Left cardiac atrium (tissue), 4 donors: ENCODE results near the gene SRM. TPM values are rescaled to one million over a fixed set of nuclear protein-coding genes. Genes with fewer than 3 reads are reported as not detected.
A peak's percentile ranks its signal among the peaks of the same experiment; 100 is the strongest.
"Not testable (repeated sequence)": the region's sequence is repeated elsewhere in the genome, so short reads cannot be mapped to it uniquely, and the experiment has no call there.

Source experiments
- ATAC-seq, 2 donors: fragments of 200-7000 bp; cut with Tn5 transposase; one replicate each; pipeline ENCODE4 v1.9.1; 2020; ENCODE audit warnings: mild to moderate bottlenecking in 2 of 2, moderate library complexity in 2 of 2
- DNase-seq: peaks from one replicate; pipeline ENCODE4 v3.0.0-alpha.2; 2020
- intact Hi-C, 2 donors: fragments of 100-400 bp; cut with DNase I; formaldehyde crosslinking; loops; one replicate each; pipeline versions ENCODE4 v1.14.1 to v1.15.1; 2022 to 2023
- total RNA-seq, 2 donors: library from RNA; stranded (reverse); fragmentation: NEBNext Ultra II Directional; extraction: Animal tissue kit (Norgen Biotek cat#: 25700); gene quantifications; one replicate each; pipeline ENCODE4 v1.2.1, GENCODE V29; 2021
- donor health status: DM: no; HTN: yes; CAD: no.
- donor health status: DM: no; HTN: yes; CAD: no; lungs with severe emphysema.
- donor health status: DM: yes; HTN: yes; CAD: no.
- donor health status: Dilated cardiomyopathy.

Gene SRM
- total RNA-seq, 2 donors from 2014 or later: 56.0 to 82.0 TPM

DNA sequence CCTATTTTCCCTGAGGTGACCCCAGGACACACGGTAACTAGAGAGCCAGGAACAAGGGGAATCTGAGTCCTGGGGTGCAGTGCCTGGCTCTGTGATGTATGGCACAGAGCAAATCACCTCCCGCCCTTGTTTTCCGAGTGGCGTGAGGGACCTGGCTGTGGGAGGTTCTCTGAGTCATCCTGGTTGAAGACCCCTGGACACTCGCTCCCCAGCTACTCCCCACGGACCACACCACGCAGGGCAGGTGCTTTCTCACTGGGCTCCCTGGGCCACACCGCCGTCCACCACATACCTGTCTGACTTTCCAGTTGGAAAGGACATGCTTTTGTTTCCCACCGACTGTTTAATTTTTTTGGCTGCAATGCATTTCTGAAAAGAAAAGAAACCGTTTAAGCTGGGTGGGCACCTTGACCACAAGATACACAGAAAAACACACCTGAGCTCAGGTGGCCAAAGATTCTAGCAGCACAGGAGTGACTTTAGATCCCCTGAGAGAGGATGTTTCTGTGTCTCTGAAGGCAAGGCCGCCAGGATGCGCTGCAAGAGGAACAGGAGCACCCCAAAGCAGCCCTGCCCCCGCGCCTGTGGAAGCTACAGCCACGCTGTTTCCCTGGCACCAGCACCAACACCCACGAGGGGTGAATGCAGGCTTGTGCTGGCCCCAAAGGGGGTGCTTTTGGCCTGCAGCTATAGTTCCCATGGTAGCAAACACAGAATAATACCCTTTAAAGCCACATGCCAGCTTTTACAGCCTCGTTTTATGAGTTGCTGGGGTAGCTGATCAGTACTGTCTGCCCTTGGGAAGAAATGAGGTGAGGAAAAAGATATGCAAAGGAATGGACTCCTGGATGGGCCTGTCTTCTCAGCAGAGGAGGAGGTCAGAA lies 8.1 kb upstream of the SRM start:
- no peak for DNase-seq
- ATAC-seq: no peak
- intact Hi-C loops: no loop called here

DNA sequence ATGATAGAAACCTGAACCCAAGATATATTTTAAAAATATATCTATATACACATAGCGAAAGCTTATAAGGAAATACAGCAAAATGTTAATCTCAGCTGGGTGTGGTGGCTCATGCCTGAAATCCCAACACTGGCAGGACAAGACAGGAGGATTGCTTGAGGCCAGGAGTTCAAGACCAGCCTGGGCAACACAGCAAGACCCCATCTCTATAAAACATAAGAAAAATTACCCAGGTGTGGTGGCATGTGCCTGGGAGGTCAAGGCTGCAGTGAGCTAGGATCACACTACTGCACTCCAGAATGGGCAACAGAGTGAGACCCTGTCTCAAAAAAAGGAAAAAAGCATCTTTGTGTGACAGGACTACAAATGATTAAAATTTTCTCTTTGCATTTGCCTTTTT lies 6.0 kb upstream of the SRM start:
- no peak for ATAC-seq
- no peak for DNase-seq
- intact Hi-C loops: no loop called here

DNA sequence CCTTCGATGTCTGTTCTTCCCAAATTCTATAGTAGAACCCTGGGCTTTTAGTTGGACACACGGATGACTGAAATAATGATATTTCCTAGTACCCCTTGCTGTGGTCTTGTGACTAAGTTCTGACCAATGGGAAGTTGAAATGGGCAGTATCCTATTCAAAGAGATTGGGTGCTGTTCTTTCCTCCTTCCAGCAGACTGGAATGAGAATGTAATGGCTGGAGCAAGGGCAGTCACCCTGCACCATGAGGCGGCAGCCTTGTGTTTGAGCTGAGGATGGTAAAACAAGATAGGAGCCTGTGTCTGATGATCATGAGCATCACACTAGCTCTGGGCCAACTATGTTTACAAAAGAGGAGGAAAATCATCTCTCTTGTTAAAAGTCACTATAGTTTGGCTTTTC lies 5.1 kb upstream of the SRM start:
- ATAC-seq: no peak

DNA sequence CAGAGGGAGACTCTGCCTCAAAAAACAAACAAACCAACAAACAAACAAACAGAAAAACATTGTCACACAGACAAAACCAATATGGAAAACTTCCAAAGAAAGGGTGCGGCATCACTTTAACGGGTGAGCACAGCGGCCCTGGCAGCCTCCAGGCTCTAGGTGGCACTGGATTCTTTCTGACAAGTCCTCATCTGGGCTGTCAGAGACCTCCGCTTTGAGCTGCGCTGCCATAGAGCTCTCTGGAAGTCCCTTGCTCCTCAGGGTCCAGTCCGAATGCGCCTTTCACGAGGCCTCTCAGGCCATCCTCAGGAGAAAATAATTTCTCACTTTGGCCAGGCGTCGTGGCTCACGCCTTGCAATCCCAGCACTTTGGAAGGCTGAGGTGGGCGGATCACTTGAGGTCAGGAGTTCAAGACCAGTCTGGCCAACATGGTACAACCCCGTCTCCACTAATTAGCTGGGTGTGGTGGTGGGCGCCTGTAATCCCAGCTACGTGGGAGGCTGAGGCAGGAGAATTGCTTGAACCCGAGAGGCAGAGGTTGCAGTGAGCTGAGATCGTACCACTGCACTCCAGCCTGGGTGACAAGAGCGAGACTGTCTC lies 4.2 kb upstream of the SRM start:
- ATAC-seq, DNase-seq, intact Hi-C loops: not testable (repeated sequence)

More for the DNA sequence above, 5.1 kb upstream of the SRM start:
- no peak for DNase-seq
- intact Hi-C loops: no loop called here

DNA sequence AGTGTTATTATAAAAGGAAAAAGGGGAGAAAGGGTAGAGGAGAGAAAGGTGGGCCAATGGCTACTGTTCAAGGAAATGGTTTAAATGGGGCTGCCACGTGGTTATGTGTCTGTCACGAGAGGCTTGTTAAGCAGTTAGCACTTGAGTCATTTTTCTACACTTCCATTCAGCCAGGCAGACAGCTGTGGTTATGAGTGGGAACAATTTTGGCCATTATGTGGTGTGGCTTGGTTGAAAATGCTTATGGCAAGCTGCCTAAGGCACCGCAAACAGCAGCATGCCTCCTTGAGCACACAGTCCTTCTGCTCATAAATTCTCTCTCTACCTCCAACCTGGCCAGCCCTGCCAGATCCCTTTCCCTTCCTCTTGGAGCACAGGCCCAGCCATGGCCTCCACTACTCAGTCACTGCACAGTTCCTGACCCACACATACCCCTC lies 3.2 kb upstream of the SRM start:
- intact Hi-C loops: no loop called here
- DNase-seq (no peak), ATAC-seq (no peak)

DNA sequence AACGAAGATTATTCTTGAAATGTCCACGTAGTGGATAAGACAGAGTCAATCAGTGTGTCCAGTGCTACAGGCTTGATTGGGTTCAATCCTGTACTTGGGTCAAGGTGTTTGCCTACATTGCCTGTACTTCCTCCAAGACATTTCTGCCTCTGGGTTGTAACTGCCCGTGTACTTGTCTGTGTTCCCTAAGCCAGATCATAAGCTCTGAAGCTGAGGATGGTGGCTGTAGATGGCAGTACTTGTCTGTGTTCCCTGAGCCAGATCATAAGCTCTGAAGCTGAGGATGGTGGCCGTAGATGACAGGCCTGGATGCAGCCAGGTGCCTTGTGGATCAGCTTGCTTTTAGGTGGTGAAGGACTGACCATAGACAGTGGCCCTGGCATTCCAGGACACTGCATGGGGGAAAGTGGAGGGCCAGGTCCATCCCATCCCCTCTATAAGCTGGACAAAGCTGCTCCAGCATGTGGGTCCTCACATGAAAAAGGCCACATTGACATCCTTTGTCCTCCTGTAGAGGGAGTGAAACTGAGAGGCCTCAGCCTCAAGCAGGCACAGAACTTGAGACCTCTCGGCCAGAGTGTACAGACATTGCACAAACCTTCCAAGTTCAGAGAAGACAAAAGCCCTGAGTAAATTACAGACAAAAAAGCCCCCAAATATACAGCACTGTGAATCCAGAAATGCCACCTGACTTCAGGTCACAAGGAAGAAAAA lies 2.0 kb upstream of the SRM start:
- ATAC-seq: no peak
- intact Hi-C loops: no loop called here
- DNase-seq: no peak

DNA sequence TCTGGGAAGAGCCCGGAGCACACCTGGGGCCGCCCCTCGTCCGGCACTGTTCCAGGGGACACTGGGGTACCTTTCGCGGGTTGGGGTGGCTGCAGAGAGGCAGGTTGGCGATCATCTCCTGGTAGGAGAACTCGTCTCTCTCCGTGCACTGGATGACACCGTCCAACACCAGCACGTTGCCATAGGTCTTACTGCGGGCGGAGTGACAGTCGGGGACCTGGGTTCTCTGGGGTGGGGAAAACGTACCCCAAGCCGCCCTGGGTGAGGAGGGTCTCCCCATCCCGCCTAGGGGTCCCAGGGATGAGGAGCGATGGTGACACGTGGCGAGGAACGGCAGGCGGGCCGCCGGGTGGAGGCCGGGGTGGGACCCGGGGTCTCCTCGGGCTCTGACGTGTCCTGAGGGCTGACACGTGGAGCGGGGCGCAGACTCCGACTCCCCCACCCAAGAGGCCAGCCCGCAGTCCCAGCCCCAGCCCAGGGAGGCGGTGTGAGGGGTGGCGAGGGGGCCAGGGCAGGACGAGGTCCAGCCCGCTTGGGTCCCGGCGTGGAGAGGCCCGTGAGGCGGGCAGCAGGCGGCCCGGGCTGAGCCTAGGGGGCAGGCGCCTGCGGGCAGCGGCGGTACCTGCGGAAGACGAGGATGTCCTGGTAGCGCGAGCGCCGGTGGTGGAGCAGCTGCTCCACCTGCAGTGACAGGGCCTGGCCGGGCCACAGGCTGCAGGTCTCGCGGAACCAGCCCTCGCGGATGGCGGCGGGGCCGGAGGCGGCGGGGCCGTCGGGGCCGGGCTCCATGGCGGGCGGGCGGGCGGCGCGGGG lies 457 bp downstream of the SRM start:
- intact Hi-C loops: no loop called here
- peak in 1 of 2 donors; percentile 2 for ATAC-seq
- DNase-seq: no peak

DNA sequence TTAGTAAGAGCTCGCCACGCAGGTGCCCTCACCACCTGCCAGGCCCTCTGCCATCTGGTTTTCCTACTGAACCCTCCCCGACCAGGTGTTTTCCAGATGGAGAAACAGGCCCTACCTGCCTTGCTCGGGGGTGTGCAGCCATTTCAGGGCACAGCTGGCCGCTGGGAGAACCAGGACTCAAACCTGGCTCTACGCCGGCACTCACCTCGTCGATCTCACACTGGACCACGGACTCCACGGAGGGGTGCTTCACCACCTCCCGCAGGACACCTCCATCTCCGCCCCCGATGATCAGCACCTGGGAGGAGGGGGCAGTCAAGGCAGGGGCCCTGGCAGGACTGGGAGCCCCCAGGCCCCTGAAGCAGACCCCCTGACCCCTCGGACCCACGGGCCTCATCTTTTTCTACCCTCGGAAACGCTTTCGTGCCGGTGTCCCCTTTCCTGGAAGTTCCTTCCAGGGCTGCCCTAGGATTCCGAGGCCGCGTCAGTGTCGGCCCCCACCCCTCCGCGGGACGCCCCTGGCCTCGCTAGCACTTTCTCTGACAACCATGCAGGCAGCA lies 1.1 kb downstream of the SRM start:
- DNase-seq (no peak), ATAC-seq (no peak)
- intact Hi-C loops: no loop called here

DNA sequence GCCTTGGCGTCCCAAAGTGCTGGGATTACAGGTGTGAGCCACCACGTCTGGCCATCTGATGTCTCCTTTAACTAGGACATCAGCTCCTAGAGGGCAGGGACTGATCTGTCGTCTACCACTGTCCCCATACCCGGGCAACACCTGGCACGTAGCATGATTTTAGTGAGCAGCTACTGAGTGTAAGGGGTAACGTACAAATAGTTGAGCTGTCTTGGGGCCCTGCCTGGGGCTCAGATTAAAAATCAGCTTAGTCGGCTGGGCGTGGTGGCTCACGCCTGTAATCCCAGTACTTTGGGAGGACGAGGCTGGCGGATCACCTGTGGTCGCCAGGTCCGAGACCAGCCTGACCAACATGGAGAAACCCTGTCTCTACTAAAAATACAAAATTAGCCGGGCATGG lies 1.8 kb downstream of the SRM start:
- intact Hi-C loops: no loop called here
- no peak for ATAC-seq
- DNase-seq: no peak

DNA sequence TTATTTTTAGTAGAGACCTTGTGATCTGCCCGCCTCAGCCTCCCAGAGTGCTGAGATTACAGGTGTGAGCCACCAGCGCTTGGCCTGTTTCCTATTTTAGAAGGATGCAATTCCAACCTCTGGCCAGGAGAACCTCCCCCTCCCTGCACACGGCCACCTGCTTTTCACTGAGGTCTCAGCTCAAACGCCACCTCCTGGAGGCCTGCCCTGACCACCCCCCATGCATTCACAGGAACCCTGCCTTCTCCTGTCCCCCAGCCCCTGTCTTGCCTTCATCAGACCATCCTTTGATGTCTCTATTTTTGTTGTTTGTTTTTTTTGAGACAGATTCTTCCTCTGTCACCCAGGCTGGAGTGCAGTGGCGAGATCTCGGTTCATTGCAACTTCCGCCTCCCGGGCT lies 2.3 kb downstream of the SRM start:
- DNase-seq (no peak), ATAC-seq (no peak)
- intact Hi-C loops: no loop called here

DNA sequence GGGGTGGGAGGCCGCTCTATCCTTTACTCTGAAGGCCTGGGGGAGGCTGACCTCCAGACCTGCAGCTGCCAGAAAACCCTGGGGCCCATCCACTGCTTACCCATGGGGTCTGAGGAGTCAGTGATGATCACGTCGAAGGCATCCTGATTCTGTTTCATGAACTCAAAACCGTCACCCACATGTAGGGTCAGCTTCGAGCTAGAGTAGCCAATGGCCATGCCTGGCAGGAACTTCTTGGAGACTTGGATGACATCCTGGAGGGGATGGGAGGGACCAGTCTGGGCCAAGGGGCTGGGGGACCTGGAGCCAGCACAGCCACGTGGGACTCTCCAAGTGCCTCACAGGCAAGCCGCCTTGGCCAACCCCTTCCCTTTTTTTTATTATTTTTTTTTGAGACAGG lies 3.3 kb downstream of the SRM start:
- no peak for ATAC-seq
- no peak for DNase-seq

DNA sequence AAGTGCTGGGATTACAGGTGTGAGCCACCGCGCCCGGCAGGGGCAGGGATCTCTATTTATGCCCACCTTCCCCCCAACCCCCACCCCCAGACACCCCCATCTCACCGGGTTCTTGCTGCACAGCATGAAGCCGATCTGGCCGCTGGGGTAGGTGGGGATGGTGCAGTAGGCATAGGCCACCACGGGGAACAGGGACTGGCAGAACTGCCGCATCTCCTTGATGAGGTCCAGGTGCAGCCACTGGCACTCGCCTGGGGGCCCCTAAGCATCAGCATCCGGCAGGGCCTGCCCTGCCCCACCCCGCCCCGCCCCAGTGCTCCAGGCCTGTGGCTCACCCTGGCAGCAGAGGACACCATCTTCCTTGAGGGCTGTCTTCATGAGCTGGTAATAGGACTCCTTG lies 4.1 kb downstream of the SRM start:
- ATAC-seq (no peak), DNase-seq (no peak)
- intact Hi-C loops: no loop called here

More for the DNA sequence above, 3.3 kb downstream of the SRM start:
- intact Hi-C loops: no loop called here

DNA sequence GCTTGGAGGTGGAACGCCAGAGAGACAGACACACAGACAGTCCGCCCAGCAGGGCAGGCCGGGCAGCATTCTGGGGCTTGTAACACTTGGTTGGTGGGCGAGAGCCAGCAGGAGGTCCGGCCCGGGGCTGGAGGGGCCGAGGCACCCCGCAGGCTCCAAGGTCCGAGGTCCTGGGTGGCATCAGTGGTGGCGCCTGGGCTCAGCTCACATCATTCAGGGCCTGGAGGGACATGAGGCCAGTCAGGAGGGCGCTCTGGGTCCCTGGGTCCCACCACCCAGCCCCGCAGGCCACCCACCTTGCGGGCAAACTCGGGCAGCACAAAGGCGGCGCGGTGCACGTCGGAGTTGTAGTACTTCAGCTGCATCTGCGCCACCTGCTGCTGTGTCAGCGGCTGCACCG lies 5.2 kb downstream of the SRM start:
- intact Hi-C loops: no loop called here
- DNase-seq (no peak), ATAC-seq (no peak)

DNA sequence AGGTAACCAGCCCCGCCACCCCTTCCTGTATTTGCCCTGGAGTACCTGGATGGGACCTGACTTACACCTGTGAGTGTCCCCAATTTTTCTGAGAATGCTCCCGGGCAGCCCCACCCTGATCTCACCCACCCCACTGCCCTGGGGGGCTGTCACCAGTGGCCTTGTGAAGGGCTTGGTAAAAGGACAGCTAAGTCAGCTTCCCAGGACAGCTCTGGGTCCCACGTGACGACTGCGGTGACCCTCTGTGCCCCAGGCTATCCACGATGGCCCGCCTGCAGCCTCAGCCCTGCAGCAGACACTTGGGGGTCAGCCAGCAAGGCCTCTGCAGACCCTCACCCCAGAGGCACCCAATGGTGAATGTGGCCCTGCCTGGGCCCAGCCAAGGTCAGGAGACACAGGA lies 5.6 kb downstream of the SRM start:
- ATAC-seq (no peak), DNase-seq (no peak)
- intact Hi-C loops: no loop called here

DNA sequence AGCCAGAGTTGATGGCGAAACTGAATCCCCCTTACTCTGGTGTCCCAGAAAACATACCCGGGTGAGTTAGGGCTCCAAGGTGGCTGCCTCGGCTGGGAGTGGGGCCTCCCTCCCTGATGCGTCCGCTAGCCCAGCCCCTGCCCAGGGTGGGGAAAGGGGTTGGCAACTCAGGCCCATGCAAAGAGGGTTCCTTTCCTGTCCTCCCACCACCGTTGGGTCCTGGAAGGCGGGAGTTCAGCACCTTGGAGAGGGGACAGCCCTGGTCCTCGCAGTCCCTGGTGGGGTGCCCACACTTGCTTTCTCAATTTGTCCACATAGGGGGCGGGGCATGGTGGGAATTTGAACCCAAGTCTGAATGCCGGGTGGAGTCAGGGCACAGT lies 6.1 kb downstream of the SRM start:
- intact Hi-C loops: no loop called here
- ATAC-seq (peak; percentile 38 to 50), DNase-seq (no peak)

DNA sequence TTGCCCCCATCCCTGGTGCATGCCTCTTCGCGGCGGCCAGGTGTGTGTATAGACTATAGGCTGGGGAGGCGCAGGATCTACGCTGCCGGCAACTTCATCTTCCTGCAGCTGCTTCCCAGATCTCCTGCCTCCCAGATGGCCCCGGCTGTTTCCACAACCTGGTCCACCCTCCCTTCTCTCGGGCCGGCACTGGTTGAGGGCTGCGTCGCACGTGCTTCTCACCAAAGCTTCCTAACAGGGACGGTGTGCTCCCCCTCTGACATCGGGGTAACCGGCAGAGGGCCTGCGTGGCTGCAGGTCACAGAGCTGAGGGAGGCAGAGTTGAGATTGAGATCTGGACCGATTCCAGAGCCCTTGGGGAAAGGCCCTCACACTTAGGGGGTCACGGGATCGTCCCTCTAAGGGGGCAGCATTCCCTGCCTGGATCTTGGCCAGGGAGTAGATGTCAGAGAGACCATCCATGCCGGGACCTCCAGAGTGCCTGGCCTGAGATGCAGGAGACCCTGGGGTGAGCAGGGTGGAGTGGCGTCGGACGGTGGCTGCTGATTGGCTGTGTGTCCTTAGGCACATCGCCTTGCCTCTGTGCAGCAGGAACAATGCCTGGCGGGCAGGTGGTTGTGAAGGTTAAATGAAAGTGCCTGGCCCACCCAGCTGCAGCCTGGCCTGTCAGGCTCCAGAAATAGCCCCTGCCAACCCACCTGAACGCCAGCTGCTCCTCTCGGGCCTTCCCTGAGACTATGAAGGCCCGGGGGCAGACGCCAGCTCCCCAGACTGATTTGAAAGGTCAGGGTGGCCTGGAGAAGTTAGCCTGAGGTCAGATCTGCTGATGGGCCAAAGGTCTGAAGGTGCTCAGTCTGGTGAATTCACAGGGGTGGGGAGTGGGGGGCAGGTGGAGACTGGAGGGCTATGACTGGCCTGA lies 6.7 kb downstream of the SRM start:
- peak; percentile 16 to 25 for ATAC-seq
- intact Hi-C loops: no loop called here
- no peak for DNase-seq

DNA sequence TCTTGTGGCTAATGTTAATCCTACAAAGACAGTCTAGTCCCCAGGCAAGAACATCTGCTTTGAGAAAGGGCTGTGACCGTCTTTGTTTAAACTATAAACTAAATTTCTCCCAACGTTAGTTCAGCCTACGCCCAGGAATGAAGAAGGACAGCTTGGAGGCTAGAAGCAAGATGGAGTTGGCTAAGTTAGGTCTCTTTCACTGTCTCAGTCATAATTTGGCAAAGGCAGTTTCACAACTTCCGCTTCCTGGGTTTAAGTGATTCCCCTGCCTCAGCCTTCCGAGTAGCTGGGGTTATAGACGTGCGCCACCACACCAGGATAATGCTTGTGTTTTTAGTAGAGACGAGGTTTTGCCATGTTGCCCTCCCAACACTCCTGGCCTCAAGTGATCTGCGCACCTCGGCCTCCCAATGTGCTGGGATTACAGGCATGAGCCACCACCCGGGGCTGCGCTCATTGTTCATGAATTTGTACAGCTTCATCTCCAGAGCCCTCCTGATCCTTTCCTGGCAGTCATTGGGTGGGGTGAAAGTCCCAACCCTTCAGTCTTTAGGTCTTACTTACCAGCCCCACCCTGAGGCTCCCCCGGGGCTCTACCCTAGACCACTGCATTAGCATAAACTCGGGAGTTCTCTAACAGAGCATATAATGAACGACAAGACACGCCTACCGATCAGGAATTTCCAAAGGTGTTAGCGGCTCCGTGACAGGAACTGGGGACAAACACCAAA lies 7.9 kb downstream of the SRM start:
- no peak for DNase-seq
- intact Hi-C loops: no loop called here
- ATAC-seq: no peak
